GM18861 (cell line): ENCODE data around the gene KCNAB3.

Experiments
- ATAC-seq: cut with Tn5 transposase; IDR thresholded peaks from one replicate; pipeline ENCODE4 v1.9.1; 2021; ENCODE audit not compliant: unreplicated experiment

Gene KCNAB3

GRCh38 chr17:7940743-7941142, 11.1 kb upstream of the KCNAB3 start:
- ATAC-seq, result no peak

- no peak for ATAC-seq
These were observed 10.4 kb upstream of the KCNAB3 start for GRCh38 chr17:7940034-7940433.

GRCh38 chr17:7935859-7936258, 6.2 kb upstream of the KCNAB3 start:
- no peak for ATAC-seq

GRCh38 chr17:7932949-7933348, 3.3 kb upstream of the KCNAB3 start:
- ATAC-seq, result no peak

- ATAC-seq, result no peak
These were observed 2.8 kb upstream of the KCNAB3 start for GRCh38 chr17:7932483-7932891.

- peak; percentile 93 for ATAC-seq
These were observed 2.2 kb upstream of the KCNAB3 start, which contains the start of the genes CNTROB and TRAPPC1 for GRCh38 chr17:7931709-7932482. Gene CNTROB (plus strand): TSS chr17:7932206. CDS start chr17:7933080, 874 bp downstream. Gene TRAPPC1 (minus strand): TSS chr17:7931946. CDS start chr17:7931829, 117 bp downstream.

GRCh38 chr17:7930841-7931631, 1.4 kb upstream of the KCNAB3 start:
- no peak for ATAC-seq

- ATAC-seq, result no peak
These were observed 2.1 kb downstream of the KCNAB3 start for GRCh38 chr17:7927596-7927995.

GRCh38 chr17:7922845-7923628, 6.6 kb downstream of the KCNAB3 start:
- no peak for ATAC-seq

- no peak for ATAC-seq
These were observed 7.3 kb downstream of the KCNAB3 start for GRCh38 chr17:7922269-7922844.

- ATAC-seq, result no peak
These were observed 12.8 kb downstream of the KCNAB3 start for GRCh38 chr17:7916808-7917207.

GRCh38 chr17:7916385-7916682, 13.3 kb downstream of the KCNAB3 start:
- ATAC-seq, result no peak

GRCh38 chr17:7915611-7916384, 13.9 kb downstream of the KCNAB3 start, which contains the start of gene RNF227:
Gene RNF227 (minus strand): TSS chr17:7916289. CDS start chr17:7916195, 94 bp downstream.
- peak; percentile 54 for ATAC-seq

GRCh38 chr17:7915179-7915610, 14.5 kb downstream of the KCNAB3 start:
- ATAC-seq, result no peak

- no peak for ATAC-seq
These were observed 16.6 kb downstream of the KCNAB3 start for GRCh38 chr17:7912927-7913524.

GRCh38 chr17:7911116-7911515, 18.5 kb downstream of the KCNAB3 start:
- ATAC-seq, result no peak

GRCh38 chr17:7910711-7911110, 18.9 kb downstream of the KCNAB3 start:
- ATAC-seq, result no peak

GRCh38 chr17:7910281-7910680, 19.4 kb downstream of the KCNAB3 start:
- ATAC-seq, result no peak

GRCh38 chr17:7909089-7909488, 20.6 kb downstream of the KCNAB3 start:
- ATAC-seq, result no peak
